Mucosa of descending colon (tissue), 3 donors: Measurements from ENCODE around the gene DPP4. TPM values are rescaled to one million over a fixed set of nuclear protein-coding genes. Genes with fewer than 3 reads are reported as not detected.

ENCODE experiments used
- ATAC-seq: fragments of 200-7000 bp; cut with Tn5 transposase; one replicate; pipeline ENCODE4 v1.9.1; 2020; ENCODE audit warnings: mild to moderate bottlenecking, moderate library complexity
- DNase-seq, 3 donors: peaks; one replicate each; pipeline ENCODE4 v3.0.0-alpha.2; 2020
- H3K36me3 ChIP-seq: fragments of 200-600 bp; one replicate; pipeline ENCODE4 v1.8.0; 2021; ENCODE audit warnings: low read depth, mild to moderate bottlenecking
- H3K4me1 ChIP-seq: fragments of 200-600 bp; one replicate; pipeline ENCODE4 v1.8.0; 2021; ENCODE audit warnings: low read depth, mild to moderate bottlenecking
- H3K4me3 ChIP-seq: fragments of 200-600 bp; one replicate; pipeline ENCODE4 v1.8.0; 2021; ENCODE audit warnings: mild to moderate bottlenecking
- H3K9me3 ChIP-seq: fragments of 200-600 bp; one replicate; pipeline ENCODE4 v1.8.0; 2021; ENCODE audit warnings: mild to moderate bottlenecking
- intact Hi-C, 2 donors: fragments of 100-400 bp; cut with DNase I in 1 of 2; cut with micrococcal nuclease in 1 of 2; formaldehyde crosslinking; loops; one replicate each; pipeline versions ENCODE4 v1.11.0 to v1.11.1; 2022; cut with DNase I, micrococcal nuclease
- total RNA-seq, 3 donors: library from RNA; stranded (reverse); fragmentation: NEBNext Ultra II Directional in 2 of 3; extraction: Animal tissue kit (Norgen Biotek cat#: 25700) in 2 of 3; gene quantifications; one replicate each; pipeline versions ENCODE4 v1.2.1 to v1.2.4, GENCODE V29; 2021 to 2023
- TF ChIP-seq, protein P1 (sequence below): fragments of 200-600 bp; IDR thresholded peaks from one replicate; pipeline ENCODE4 v1.8.0; 2022; ENCODE audit warnings: antibody characterized with exemption, mild to moderate bottlenecking
- donor health status: DM: no; HTN: no; CAD: no; lungs with moderate emphysema.
- donor health status: DM: no; HTN: no; CAD: no.
- donor health status: DM: no; HTN: yes; CAD: no.

DPP4 gene
- total RNA-seq, 3 donors from 2014 or later = 11.4 to 18.3 (median 12.0) TPM

GRCh38 chr2:161976295-161976694, 97.7 kb downstream of the DPP4 start:
- H3K36me3 ChIP-seq = no peaks in the 10 kb centered on the region
- intact Hi-C loops = no loop called here
- no peak for DNase-seq

GRCh38 chr2:161975813-161976160, 98.2 kb downstream of the DPP4 start:
- intact Hi-C loops = no loop called here
- H3K4me1 ChIP-seq = peaks cover 5% of the 10 kb centered on the region
- no peaks in the 10 kb centered on the region for H3K36me3 ChIP-seq
- no peak overlapping the region for H3K4me3 ChIP-seq
- DNase-seq (no peak), ATAC-seq (no peak)
- H3K9me3 ChIP-seq = no peaks in the 10 kb centered on the region
- TF ChIP-seq, protein P1, sequence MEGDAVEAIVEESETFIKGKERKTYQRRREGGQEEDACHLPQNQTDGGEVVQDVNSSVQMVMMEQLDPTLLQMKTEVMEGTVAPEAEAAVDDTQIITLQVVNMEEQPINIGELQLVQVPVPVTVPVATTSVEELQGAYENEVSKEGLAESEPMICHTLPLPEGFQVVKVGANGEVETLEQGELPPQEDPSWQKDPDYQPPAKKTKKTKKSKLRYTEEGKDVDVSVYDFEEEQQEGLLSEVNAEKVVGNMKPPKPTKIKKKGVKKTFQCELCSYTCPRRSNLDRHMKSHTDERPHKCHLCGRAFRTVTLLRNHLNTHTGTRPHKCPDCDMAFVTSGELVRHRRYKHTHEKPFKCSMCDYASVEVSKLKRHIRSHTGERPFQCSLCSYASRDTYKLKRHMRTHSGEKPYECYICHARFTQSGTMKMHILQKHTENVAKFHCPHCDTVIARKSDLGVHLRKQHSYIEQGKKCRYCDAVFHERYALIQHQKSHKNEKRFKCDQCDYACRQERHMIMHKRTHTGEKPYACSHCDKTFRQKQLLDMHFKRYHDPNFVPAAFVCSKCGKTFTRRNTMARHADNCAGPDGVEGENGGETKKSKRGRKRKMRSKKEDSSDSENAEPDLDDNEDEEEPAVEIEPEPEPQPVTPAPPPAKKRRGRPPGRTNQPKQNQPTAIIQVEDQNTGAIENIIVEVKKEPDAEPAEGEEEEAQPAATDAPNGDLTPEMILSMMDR = no peak

More at GRCh38 chr2:161976295-161976694, 97.7 kb downstream of the DPP4 start:
- H3K4me3 ChIP-seq = no peak overlapping the region
- ATAC-seq = no peak
- TF ChIP-seq, protein P1 = no peak
- peaks cover 5% of the 10 kb centered on the region for H3K4me1 ChIP-seq
- no peaks in the 10 kb centered on the region for H3K9me3 ChIP-seq

GRCh38 chr2:161975062-161975812, 98.8 kb downstream of the DPP4 start:
- peaks cover 5% of the 10 kb centered on the region for H3K4me1 ChIP-seq
- no peak for ATAC-seq
- intact Hi-C loops = no loop called here
- DNase-seq = no peak
- H3K4me3 ChIP-seq = no peak overlapping the region
- no peaks in the 10 kb centered on the region for H3K9me3 ChIP-seq
- H3K36me3 ChIP-seq = no peaks in the 10 kb centered on the region
- TF ChIP-seq, protein P1 = no peak

- DNase-seq (no peak), ATAC-seq (no peak)
- Histone ChIP-seq H3K4me3 (no peak overlapping the region), H3K36me3 (no peaks in the 10 kb centered on the region), H3K9me3 (no peaks in the 10 kb centered on the region), H3K4me1 (no peaks in the 10 kb centered on the region)
- TF ChIP-seq, protein P1 = no peak
- intact Hi-C loops = no loop called here
Observed at GRCh38 chr2:161974461-161974860, 99.6 kb downstream of the DPP4 start.

GRCh38 chr2:161972866-161973265, 101.1 kb downstream of the DPP4 start:
- no peaks in the 10 kb centered on the region for H3K9me3 ChIP-seq
- ATAC-seq (peak; percentile 76), DNase-seq (no peak)
- TF ChIP-seq, protein P1 = no peak
- H3K4me1 ChIP-seq = no peaks in the 10 kb centered on the region
- H3K36me3 ChIP-seq = no peaks in the 10 kb centered on the region
- intact Hi-C loops = no loop called here
- no peak overlapping the region for H3K4me3 ChIP-seq
